ENCODE results near the gene BCAP31.

DNA sequence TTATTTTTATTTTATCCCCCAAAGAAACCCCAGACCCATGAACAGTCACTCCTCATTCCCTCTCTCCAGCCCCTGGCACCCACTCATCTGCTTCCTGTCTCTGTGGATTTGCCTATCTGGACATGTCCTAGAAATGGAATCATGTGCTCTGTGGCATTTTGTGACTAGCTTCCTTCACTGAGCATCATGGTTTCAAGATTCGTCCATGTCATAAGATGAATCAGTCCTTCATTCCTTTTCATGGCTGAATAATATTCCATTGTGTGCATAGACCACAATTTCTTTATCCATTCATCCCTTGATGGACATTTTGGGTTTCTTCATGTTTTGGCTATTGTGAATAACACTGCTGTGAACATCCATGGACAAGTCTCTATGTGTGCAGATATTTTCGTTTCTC is 10.7 kb upstream of the BCAP31 start:
- TF ChIP-seq, protein P1, sequence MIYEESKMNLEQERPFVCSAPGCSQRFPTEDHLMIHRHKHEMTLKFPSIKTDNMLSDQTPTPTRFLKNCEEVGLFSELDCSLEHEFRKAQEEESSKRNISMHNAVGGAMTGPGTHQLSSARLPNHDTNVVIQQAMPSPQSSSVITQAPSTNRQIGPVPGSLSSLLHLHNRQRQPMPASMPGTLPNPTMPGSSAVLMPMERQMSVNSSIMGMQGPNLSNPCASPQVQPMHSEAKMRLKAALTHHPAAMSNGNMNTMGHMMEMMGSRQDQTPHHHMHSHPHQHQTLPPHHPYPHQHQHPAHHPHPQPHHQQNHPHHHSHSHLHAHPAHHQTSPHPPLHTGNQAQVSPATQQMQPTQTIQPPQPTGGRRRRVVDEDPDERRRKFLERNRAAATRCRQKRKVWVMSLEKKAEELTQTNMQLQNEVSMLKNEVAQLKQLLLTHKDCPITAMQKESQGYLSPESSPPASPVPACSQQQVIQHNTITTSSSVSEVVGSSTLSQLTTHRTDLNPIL (CRISPR knock-in tag; IDR thresholded peaks at IDR 0.05; ENCODE audit: low read depth) = no peak
- no peak for TF ChIP-seq ZFP30 (CRISPR knock-in tag; IDR thresholded peaks at IDR 0.05)
- no peak for TF ChIP-seq ZNF70 (CRISPR knock-in tag; IDR thresholded peaks at IDR 0.05)
- no peak for TF ChIP-seq GLIS3 (CRISPR knock-in tag; IDR thresholded peaks at IDR 0.05)
- TF ChIP-seq ZC3H10 (CRISPR knock-in tag; IDR thresholded peaks at IDR 0.05) = no peak
- TF ChIP-seq, protein P2, sequence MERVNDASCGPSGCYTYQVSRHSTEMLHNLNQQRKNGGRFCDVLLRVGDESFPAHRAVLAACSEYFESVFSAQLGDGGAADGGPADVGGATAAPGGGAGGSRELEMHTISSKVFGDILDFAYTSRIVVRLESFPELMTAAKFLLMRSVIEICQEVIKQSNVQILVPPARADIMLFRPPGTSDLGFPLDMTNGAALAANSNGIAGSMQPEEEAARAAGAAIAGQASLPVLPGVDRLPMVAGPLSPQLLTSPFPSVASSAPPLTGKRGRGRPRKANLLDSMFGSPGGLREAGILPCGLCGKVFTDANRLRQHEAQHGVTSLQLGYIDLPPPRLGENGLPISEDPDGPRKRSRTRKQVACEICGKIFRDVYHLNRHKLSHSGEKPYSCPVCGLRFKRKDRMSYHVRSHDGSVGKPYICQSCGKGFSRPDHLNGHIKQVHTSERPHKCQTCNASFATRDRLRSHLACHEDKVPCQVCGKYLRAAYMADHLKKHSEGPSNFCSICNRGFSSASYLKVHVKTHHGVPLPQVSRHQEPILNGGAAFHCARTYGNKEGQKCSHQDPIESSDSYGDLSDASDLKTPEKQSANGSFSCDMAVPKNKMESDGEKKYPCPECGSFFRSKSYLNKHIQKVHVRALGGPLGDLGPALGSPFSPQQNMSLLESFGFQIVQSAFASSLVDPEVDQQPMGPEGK (CRISPR knock-in tag; IDR thresholded peaks at IDR 0.05; ENCODE audit: borderline replicate concordance) = no peak
- TF ChIP-seq RARB (CRISPR knock-in tag; IDR thresholded peaks at IDR 0.05) = no peak
